Hepatocyte (in vitro differentiated cells): ENCODE measurements around the gene VPS11. TPM values are rescaled to one million over a fixed set of nuclear protein-coding genes. Genes with fewer than 3 reads are reported as not detected.

ENCODE experiments used
- DNase-seq: peaks from one replicate; pipeline ENCODE4 v3.0.0-alpha.2; 2016; ENCODE audit warnings: low spot score
- H2AFZ ChIP-seq: fragments of 200-600 bp; sonication (generic); 2 replicates; pipeline ENCODE4 v1.6.0; 2016; ENCODE audit warnings: antibody characterized with exemption, mild to moderate bottlenecking
- H3K27ac ChIP-seq: fragments of 200-600 bp; sonication (generic); 2 replicates; pipeline ENCODE4 v1.5.1; 2016; ENCODE audit warnings: mild to moderate bottlenecking
- H3K27me3 ChIP-seq: fragments of 200-600 bp; sonication (generic); 2 replicates; pipeline ENCODE4 v1.6.1; 2016
- H3K36me3 ChIP-seq: fragments of 200-600 bp; sonication (generic); replicated peaks from 2 replicates; pipeline ENCODE4 v1.5.1; 2016; ENCODE audit warnings: low read depth; ENCODE audit not compliant: insufficient read depth
- H3K4me1 ChIP-seq: fragments of 200-600 bp; sonication (generic); 2 replicates; pipeline ENCODE4 v1.5.1; 2016; ENCODE audit warnings: mild to moderate bottlenecking, moderate library complexity; ENCODE audit not compliant: insufficient read depth
- H3K4me2 ChIP-seq: fragments of 200-600 bp; sonication (generic); 2 replicates; pipeline ENCODE4 v1.6.0; 2016
- H3K4me3 ChIP-seq: fragments of 200-600 bp; sonication (generic); 2 replicates; pipeline ENCODE4 v1.5.1; 2016; ENCODE audit warnings: mild to moderate bottlenecking
- H3K79me2 ChIP-seq: fragments of 200-600 bp; sonication (generic); 2 replicates; pipeline ENCODE4 v1.6.0; 2017; ENCODE audit warnings: mild to moderate bottlenecking
- H3K9me2 ChIP-seq: fragments of 200-600 bp; sonication (generic); replicated peaks from 2 replicates; pipeline ENCODE4 v1.6.0; 2017; ENCODE audit warnings: mild to moderate bottlenecking; ENCODE audit not compliant: insufficient read depth
- H3K9me3 ChIP-seq: fragments of 200-600 bp; sonication (generic); 2 replicates; pipeline ENCODE4 v1.5.1; 2016; ENCODE audit warnings: low read depth, mild to moderate bottlenecking
- H4K20me1 ChIP-seq: fragments of 200-600 bp; sonication (generic); 2 replicates; pipeline ENCODE4 v1.6.0; 2016; ENCODE audit warnings: mild to moderate bottlenecking; ENCODE audit not compliant: insufficient read depth, poor library complexity, severe bottlenecking
- EZH2 ChIP-seq: fragments of 200-600 bp; sonication (generic); IDR thresholded peaks from 2 replicates; pipeline ENCODE4 v1.6.1; 2016; ENCODE audit warnings: antibody characterized with exemption, mild to moderate bottlenecking, borderline replicate concordance
- EZH2phosphoT487 ChIP-seq: fragments of 200-600 bp; sonication (generic); IDR thresholded peaks from one replicate; pipeline ENCODE4 v1.6.1; 2018; ENCODE audit warnings: antibody characterized with exemption, mild to moderate bottlenecking, low read depth, moderate library complexity; ENCODE audit not compliant: unreplicated experiment, severe bottlenecking
- WGBS: methylation state at CpG from one replicate; pipeline ENCODE4 v1.1.6; 2016; ENCODE audit warnings: low lambda C conversion rate; ENCODE audit errors: missing lambda C conversion rate; 5-methylcytosine and 5-hydroxymethylcytosine counted together
- polyA plus RNA-seq: library from polyadenylated mRNA; unstranded; fragments of >200 nt; fragmentation: Nextera tagmentation; extraction: Ambion mirVana; gene quantifications from 2 replicates; pipeline ENCODE4 v1.2.1, GENCODE V29; 2016
- total RNA-seq: library from RNA; depleted of rRNA; stranded (reverse); fragments of >200 nt; gene quantifications from 2 replicates; pipeline ENCODE4 v1.2.3, GENCODE V29; 2014
- TF ChIP-seq, protein P1 (sequence below): fragments of 200-600 bp; sonication (generic); IDR thresholded peaks from 2 replicates; pipeline ENCODE4 v1.5.1; 2016; ENCODE audit warnings: antibody characterized with exemption, mild to moderate bottlenecking; ENCODE audit not compliant: poor library complexity

VPS11 gene
- total and polyA plus RNA-seq, 2 experiments from 2014 or later: 31.8 to 36.9 TPM

DNA sequence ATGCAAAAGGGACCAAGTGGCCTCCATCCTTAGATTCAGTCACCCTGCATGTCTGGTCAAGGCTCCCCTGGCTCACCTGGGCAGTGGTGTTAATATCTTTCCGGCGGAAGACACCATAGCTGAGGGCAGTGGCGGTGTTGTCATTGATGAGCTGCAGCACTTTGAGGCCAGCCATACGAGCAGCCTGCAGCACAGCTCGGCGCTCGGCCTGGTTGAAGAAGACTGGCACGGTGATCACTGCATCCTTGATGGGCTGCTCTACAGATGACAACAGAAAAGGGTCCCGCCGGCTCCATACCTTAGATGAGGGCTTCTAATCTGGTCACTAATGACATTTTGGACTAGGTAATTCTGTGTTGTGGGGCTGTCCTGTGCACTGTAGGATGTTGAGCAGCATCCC, 13.2 kb upstream of the VPS11 start:
- Histone ChIP-seq H3K9me3 (no peaks in the 10 kb centered on the region), H3K9me2 (no peaks in the 10 kb centered on the region), H4K20me1 (peaks cover 6% of the 10 kb centered on the region), H3K27ac (no peak overlapping the region), H3K27me3 (no peaks in the 10 kb centered on the region), H3K79me2 (peaks cover 26% of the 10 kb centered on the region), H2AFZ (no peak overlapping the region), H3K4me3 (no peak overlapping the region), H3K4me1 (peaks cover 13% of the 10 kb centered on the region), H3K4me2 (no peak overlapping the region), H3K36me3 (no peaks in the 10 kb centered on the region)
- 98% methylated on average over 10 of the region's 10 CpGs for WGBS
- TF ChIP-seq EZH2phosphoT487: no peak
- TF ChIP-seq EZH2: no peak
- TF ChIP-seq, protein P1, sequence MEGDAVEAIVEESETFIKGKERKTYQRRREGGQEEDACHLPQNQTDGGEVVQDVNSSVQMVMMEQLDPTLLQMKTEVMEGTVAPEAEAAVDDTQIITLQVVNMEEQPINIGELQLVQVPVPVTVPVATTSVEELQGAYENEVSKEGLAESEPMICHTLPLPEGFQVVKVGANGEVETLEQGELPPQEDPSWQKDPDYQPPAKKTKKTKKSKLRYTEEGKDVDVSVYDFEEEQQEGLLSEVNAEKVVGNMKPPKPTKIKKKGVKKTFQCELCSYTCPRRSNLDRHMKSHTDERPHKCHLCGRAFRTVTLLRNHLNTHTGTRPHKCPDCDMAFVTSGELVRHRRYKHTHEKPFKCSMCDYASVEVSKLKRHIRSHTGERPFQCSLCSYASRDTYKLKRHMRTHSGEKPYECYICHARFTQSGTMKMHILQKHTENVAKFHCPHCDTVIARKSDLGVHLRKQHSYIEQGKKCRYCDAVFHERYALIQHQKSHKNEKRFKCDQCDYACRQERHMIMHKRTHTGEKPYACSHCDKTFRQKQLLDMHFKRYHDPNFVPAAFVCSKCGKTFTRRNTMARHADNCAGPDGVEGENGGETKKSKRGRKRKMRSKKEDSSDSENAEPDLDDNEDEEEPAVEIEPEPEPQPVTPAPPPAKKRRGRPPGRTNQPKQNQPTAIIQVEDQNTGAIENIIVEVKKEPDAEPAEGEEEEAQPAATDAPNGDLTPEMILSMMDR: no peak
- DNase-seq: no peak

DNA sequence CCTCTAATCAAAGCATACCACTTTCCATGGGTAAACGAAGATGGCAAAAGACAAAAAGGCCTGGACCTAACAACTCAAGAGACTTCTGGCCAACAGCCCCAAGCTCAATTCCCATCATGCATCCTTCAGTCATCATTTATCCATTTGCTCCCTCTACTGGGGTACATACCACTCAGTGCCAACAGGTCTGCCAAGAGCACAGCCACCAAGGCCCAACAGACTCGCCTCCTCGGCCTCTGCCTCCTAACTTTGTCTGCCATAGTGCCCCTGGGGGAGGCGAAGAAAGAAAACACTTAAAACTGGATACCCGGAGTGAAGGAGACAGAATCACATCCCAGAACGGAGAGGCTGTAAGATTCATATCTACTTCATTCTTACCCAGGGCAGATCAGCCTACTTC, 11.7 kb upstream of the VPS11 start:
- peak overlapping the region; percentile 96 for H3K4me2 ChIP-seq
- peaks cover 32% of the 10 kb centered on the region for H3K79me2 ChIP-seq
- DNase-seq: peak; percentile 39
- H3K9me2 ChIP-seq: no peaks in the 10 kb centered on the region
- no peaks in the 10 kb centered on the region for H3K9me3 ChIP-seq
- peak overlapping the region; percentile 64 for H2AFZ ChIP-seq
- peaks cover 13% of the 10 kb centered on the region for H3K4me1 ChIP-seq
- peaks cover 6% of the 10 kb centered on the region for H4K20me1 ChIP-seq
- H3K27ac ChIP-seq: peak overlapping the region; percentile 86
- TF ChIP-seq EZH2phosphoT487: no peak
- TF ChIP-seq, protein P1: peak; percentile 17
- H3K4me3 ChIP-seq: peak overlapping the region; percentile 64
- 62% methylated on average over 6 of the region's 6 CpGs for WGBS
- H3K27me3 ChIP-seq: no peaks in the 10 kb centered on the region
- H3K36me3 ChIP-seq: no peaks in the 10 kb centered on the region

DNA sequence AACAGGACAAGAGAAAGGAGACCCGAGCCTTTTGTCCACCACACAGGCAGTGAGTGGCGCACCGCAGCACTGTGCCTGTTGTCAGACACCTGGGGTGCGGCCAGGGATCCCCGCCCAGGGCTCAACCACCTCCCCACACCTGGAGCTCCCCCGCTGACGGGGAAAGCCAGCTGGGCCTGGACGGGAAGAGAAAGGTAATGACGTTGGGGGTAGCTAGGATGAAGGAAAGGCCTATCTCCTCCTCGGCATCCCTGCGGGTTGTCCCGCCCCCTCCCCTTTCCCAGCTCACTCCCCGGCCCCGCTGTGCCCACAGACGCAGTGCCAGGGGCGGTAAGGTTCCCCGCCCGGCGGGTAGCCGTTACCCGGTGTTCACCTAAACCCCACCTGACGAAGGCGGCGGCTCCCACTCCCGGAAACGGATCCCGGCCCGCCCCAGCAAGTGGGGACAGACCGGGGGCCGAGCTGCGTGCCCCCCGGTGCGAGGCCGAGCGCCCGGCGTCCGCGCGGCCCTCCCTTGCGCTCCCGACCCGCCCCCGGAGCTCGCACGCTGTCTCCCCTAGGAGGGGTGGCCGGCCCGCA, 11.1 kb upstream of the VPS11 start:
- Histone ChIP-seq H2AFZ (peak overlapping the region; percentile 64), H4K20me1 (peaks cover 6% of the 10 kb centered on the region), H3K27me3 (no peaks in the 10 kb centered on the region), H3K36me3 (no peaks in the 10 kb centered on the region), H3K9me3 (no peaks in the 10 kb centered on the region), H3K27ac (peak overlapping the region; percentile 86), H3K4me1 (peaks cover 13% of the 10 kb centered on the region), H3K4me2 (peak overlapping the region; percentile 96), H3K9me2 (no peaks in the 10 kb centered on the region), H3K4me3 (peak overlapping the region; percentile 64), H3K79me2 (peaks cover 32% of the 10 kb centered on the region)
- TF ChIP-seq EZH2phosphoT487 (no peak), EZH2 (no peak)
- TF ChIP-seq, protein P1: no peak
- DNase-seq: peak; percentile 63
- under 1% methylated on average over 36 of the region's 48 CpGs for WGBS
